HG03095 (cell line): ENCODE data around the gene RPL12.

ENCODE experiments used
- ATAC-seq: cut with Tn5 transposase; IDR thresholded peaks from one replicate; pipeline ENCODE4 v1.9.1; 2021; ENCODE audit warnings: moderate library complexity; ENCODE audit not compliant: unreplicated experiment

The RPL12 gene

DNA sequence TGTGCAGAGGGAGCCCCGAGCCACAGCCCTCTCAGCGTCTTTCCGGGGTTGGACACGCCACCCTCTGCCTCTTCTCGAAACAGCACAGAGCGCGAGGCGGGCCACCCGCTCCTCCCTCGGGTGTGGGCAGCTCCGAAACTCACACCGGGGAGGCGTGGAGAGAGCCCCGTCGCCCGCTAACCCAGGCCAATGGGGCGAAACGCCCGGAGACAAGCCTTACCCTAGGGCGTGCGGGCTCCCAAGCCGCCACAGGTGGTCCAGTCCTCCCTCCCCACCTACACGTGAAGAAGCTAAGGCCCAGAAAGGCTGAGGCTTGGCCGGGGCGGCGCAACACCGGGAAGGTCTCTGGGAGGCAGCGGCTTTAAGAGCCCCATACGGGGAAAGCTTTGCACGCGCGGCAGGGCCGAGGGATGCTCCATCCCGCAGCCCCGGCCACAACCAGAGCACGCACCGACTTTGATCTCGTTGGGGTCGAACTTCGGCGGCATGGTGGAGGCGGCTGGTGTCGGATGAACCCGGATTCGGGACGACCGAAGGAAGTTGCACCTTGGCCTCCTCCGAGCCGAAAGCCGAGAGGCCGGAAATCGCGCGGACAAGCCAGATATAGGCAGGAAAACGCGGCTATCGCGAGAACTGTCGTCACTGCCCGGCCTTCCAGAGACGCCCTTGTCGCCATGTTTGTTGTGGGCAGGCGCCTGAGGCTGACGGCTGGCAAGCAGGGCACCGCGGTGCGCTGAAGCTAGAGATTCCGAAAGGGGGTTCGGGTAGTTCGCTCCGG is at the start of gene RPL12, which contains the start of gene LRSAM1:
Gene RPL12 (minus strand): TSS at position 577 of the 778 bp plus-strand sequence. CDS start 89 bp downstream, at position 488.
Gene LRSAM1 (plus strand): TSS at position 681 of the 778 bp plus-strand sequence. CDS start 3,018 bp downstream, outside the sequence.
- peak; percentile 50 for ATAC-seq

- no peak for ATAC-seq
These were observed 49.7 kb upstream of the RPL12 start for GRCh38 chr9:127500862-127501261.

GRCh38 chr9:127500399-127500798 is 49.2 kb upstream of the RPL12 start:
- ATAC-seq: no peak

DNA sequence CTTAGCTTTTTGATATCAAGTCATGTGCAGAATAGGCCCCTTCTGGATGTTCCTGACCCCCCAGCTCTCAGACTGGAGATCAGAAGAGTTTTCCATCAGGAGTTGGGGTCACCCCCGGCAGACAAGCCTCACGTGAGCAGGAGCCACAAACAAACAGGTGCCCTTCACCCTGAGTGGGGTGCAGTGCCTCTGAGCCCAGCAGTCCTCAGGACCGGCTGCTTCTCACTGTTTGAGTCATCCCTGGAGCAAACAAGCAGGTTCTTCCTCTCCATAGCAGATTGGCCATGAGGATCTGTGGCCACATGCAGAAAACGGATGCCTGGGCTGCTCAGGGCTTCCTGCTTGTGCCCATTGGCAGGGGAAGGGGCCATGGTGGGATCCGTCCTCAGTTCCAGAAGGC is 47.1 kb upstream of the RPL12 start:
- ATAC-seq: no peak

GRCh38 chr9:127497656-127498290 is 46.6 kb upstream of the RPL12 start:
- ATAC-seq: no peak

DNA sequence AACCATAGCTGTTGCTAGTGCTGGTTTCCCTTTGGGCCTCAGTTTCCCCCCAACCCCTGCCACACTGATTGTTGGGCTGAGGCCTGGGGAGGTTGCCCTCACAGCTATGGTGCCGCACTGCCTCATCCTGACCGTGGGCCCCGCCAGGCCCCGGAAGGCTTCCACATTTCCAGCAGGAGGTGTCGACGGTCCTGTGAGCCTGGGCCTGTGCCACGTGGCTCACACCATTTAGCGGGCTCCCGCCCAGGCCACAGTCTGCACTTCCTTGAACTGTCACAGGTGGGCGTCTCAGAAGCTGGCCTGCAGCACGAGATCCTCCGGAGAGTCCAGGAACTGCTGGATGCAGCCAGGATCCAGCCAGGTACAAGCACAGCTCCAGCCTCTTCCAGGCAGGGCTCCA is 45.8 kb upstream of the RPL12 start:
- ATAC-seq: no peak

DNA sequence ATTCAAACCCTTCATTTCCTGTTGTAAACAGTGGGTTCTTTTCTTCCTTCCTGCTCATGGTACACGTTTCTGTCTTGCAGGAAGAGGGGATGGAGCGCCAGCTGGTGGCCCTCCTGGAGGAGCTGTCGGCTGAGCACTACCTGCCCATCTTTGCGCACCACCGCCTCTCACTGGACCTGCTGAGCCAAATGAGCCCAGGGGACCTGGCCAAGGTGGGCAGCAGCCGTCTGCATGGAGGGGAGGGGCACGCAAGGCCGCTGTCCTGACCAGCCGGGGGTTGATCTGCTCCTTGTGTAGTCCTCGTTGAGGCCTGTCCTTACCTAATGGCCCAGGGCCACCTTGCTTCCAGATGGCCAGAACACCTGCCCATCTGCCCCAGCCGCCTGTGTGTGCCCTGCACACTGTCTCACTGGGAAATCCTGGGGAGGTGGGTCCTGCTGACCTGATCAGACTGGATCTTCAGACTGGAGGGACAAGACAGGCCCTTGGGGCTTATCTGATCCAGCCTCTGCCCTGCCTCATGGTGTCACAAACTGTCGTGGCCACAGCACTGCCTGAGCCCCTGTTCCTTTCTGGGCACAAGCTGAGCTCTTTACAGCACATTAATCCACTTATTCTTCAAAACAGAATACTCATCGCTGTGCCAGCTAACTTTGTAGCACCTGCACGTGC is 44.8 kb upstream of the RPL12 start:
- ATAC-seq: no peak

DNA sequence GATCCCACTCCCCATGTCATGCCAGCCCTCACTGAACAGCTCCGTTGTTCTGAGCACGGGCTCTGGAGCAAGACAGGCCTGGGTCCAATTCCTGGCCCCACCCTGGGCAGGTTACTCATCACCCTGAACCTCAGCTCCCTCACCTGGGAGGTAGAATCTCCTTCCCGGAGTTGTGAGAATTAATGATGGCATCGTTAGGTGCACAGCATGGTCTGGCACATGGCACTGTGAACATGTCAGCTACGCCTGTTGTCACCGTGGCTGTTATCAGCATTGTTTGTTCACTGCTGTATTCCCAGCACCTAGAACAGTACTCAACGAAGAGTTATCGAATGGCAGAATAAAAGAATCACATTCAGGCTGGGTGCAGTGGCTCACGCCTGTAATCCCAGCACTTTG is 43.1 kb upstream of the RPL12 start:
- ATAC-seq: no peak

DNA sequence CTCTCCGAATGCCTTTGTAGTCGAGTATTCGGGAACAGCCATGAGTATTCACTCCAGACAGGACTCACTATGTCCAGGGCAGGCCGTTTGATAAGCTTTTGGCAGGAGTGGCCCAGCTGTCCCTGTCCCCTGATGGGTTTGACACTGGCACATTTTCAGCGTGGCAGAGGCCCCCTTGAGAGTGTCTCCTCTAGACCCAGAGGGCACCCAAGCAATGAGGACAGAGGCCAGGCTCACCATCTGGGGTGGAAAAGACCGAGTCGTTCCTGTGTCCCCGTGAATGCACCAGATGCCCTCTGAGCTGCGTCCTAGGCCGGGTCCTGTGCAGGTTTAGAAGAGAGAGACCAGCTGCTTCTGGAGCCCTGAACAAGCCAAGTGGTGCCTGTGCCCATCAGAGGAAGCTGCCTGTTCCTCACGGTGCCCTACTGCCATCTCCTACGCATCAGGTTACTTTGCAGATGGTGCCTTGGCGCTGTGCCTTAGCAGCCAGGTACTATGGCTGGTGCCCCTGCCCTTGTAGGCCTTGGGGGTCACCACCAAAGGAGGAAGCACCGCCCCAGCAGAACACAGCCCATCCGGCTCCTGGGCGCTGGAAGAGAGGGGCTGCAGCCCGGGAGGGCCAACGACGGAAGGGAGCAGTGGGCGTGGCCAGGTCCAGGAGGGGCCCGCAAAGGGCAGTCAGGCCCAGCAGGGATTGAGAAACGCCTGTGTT is 42.5 kb upstream of the RPL12 start:
- no peak for ATAC-seq

DNA sequence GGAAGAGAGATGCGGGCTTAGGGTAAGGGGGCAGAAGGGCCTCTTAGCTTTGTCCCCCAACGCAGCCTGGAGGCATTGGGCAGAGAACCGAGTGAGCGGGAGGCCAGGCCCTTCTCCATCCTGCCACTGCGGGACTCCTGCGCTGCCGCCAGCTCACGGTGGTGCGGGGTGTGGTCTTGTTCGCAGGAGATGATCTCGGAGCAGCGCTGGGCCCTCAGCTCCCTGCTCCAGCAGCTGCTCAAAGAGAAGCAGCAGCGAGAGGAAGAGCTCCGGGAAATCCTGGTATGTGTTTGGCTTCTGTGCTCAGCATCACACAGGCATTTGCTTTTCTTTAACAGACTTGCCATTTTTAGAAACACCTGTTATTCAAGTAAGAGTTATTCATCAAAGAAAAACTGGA is 41.4 kb upstream of the RPL12 start:
- ATAC-seq: no peak

DNA sequence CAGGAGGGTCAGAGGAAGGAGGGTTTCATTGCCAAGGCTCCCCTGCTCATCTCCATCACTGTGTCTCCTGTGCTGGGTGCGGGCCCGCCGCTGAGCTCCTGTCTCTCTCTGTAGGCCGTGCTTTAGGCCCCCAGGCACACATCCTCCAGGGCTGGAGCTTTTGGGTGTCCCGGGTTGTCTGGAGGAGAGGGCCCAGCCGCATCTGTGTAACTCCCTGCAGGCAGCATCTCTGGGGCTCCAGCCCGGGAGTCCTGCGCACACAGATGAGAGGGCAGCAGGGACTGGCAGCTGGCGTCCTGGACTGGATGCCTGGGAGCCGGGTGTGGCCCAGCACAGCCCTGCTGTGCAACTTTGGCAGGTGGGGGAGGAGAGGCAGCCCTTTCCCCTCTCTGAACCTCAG is 40.3 kb upstream of the RPL12 start:
- ATAC-seq: no peak

- no peak for ATAC-seq
These were observed 39.5 kb upstream of the RPL12 start for GRCh38 chr9:127490535-127491230.

DNA sequence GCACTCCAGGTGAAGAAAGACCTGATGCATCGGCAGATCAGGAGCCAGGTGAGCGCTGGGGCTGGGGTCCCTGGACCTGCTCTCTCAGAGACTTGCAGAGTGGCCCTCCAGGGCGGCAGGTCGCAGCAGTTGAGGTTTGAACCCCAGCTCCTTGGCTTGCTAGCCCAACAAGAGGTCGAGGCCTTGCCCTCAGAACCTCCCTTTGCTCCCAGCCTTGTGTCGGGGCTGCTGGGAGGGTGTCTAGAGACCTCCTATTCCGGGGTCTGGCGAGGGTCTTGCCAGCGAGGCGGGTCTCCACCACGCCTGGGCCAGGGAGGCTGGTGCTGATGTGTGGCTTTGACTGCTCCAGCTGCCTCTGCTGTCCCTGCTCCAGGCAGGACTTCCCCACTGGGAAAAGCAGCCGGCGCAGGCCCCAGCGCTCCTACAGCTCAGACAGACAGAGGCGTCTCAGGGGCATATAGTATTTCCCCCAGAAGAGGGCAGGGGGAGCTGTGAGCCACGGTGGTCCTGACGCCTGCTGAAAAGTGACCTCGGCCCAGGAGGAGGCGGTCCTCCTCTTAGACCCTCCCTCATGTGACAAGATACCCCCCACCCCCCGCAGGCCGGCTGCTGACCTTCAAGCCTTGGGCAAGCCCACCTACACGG is 38.4 kb upstream of the RPL12 start:
- no peak for ATAC-seq

GRCh38 chr9:127488946-127489345 is 37.7 kb upstream of the RPL12 start:
- no peak for ATAC-seq

DNA sequence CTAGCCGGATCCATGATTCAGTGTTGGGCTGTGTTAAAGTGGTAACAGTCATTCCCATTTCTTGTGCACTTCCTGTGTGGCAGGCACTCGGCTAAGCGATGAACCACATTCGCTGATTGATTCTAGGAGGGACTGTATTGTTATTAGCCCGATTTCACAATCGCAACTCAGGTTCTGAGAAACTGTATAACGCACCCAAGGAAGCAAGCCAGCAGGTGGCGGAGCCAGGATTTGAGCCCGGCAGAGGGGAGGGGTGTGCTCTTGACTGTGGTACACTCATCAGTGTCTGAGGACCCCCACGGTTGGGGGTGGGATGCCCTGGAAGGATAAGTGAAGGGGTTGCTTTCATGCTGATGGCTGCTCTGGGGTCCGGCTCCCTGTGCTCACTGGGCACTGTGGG is 34.8 kb upstream of the RPL12 start:
- ATAC-seq: no peak

DNA sequence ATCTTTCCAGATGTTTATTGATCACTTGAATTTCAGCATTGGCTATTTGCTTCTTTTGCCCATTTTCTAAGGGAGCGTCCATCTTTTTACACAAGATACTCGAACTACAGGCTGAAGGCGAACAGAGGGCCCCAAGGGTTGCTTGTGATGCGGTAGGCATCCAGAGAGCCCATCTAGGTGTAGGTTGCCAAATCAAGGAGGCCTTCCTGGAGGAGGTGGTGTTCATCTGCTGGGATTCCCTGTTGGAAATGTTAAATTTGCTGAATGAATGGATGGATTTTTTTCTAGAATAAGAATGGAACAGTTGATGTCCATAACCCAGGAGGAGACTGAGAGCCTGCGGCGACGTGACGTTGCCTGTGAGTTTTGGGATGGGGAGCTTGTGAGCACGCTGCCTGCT is 31.5 kb upstream of the RPL12 start:
- ATAC-seq: no peak

- ATAC-seq: no peak
These were observed 28.4 kb upstream of the RPL12 start for GRCh38 chr9:127479507-127480081.

- ATAC-seq: no peak
These were observed 23.4 kb upstream of the RPL12 start for GRCh38 chr9:127474592-127474991.

DNA sequence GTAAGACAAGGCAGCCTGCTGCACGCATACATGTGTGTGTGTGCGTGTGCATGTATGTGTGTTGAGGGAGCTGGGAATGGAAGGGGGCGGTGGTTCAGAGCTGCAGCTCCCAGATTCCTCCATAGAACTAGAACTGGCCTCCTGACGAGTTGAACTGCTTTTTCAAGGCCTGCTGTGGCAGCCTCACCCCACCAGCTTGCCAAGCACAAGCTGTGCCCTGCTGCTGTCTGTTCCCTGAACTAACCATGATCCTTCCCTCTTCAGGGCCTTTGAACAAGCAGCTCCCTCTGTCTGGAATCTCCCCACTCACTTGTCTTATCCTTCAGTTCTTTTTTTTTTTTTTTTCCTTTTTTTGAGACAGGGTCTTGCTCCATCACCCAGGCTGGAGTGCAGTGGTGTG is 22.7 kb upstream of the RPL12 start:
- ATAC-seq: no peak

DNA sequence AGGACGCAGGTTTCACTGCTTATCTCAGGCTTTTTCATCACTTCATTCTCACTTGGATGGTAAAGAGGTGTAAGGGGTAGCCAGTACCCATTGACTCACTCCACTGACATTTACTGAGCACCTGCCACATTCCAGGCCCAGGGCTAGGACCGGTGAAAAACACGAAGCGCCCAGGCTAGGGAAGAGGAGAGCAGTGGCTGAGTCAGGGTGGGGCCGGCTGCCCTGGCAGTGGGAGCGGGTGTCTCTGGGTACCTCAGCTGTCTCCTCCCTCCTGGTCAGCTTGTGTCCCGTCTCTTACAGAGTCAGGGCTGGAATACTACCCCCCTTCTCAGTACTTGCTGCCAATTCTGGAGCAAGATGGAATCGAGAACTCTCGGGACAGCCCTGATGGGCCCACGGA is 22.3 kb upstream of the RPL12 start:
- no peak for ATAC-seq
